Neural progenitor cell (in vitro differentiated cells): ENCODE measurements around the gene CDK18. TPM values are rescaled to one million over a fixed set of nuclear protein-coding genes. Genes with fewer than 3 reads are reported as not detected.
A peak's percentile ranks its signal among the peaks of the same experiment; 100 is the strongest.

Experiments
- DNase-seq: peaks from one replicate; pipeline ENCODE4 v3.0.0-alpha.2; 2016; ENCODE audit warnings: low spot score
- H2AFZ ChIP-seq: fragments of 200-600 bp; sonication (generic); replicated peaks from 2 replicates; pipeline ENCODE4 v1.6.1; 2016; ENCODE audit warnings: antibody characterized with exemption
- H3F3A ChIP-seq: fragments of 200-600 bp; sonication (generic); 2 replicates; pipeline ENCODE4 v1.6.1; 2016; ENCODE audit warnings: antibody characterized with exemption, low read depth
- H3K27ac ChIP-seq: fragments of 200-600 bp; sonication (generic); 2 replicates; pipeline ENCODE4 v1.5.1; 2016; ENCODE audit warnings: mild to moderate bottlenecking
- H3K27me3 ChIP-seq: fragments of 200-600 bp; sonication (generic); 2 replicates; pipeline ENCODE4 v1.6.1; 2016; ENCODE audit warnings: mild to moderate bottlenecking, moderate library complexity
- H3K36me3 ChIP-seq: fragments of 200-600 bp; sonication (generic); 2 replicates; pipeline ENCODE4 v1.5.1; 2016
- H3K4me1 ChIP-seq: fragments of 200-600 bp; sonication (generic); 2 replicates; pipeline ENCODE4 v1.6.1; 2016; ENCODE audit warnings: mixed run types
- H3K4me2 ChIP-seq: fragments of 200-600 bp; sonication (generic); 2 replicates; pipeline ENCODE4 v1.6.1; 2016
- H3K4me3 ChIP-seq: fragments of 200-600 bp; sonication (generic); 2 replicates; pipeline ENCODE4 v1.5.1; 2016
- H3K79me2 ChIP-seq: fragments of 200-600 bp; sonication (generic); 2 replicates; pipeline ENCODE4 v1.6.1; 2016; ENCODE audit warnings: low read depth
- H3K9ac ChIP-seq: fragments of 200-600 bp; sonication (generic); 2 replicates; pipeline ENCODE4 v1.6.1; 2016
- H3K9me3 ChIP-seq: fragments of 200-600 bp; sonication (generic); 2 replicates; pipeline ENCODE4 v1.5.1; 2016; ENCODE audit warnings: low read depth
- H4K20me1 ChIP-seq: fragments of 200-600 bp; sonication (generic); 2 replicates; pipeline ENCODE4 v1.6.1; 2016; ENCODE audit warnings: low read depth
- H3K27ac Mint-ChIP-seq: 3 replicates; pipeline ENCODE4 v1.8.0; 2021; ENCODE audit warnings: mixed read lengths
- H3K27me3 Mint-ChIP-seq: 2 replicates; pipeline ENCODE4 v1.8.0; 2022; ENCODE audit warnings: low read depth, mild to moderate bottlenecking, inconsistent platforms, moderate library complexity, mixed read lengths; ENCODE audit not compliant: insufficient read depth
- H3K36me3 Mint-ChIP-seq: 3 replicates; pipeline ENCODE4 v1.8.0; 2021; ENCODE audit warnings: mixed read lengths
- H3K4me1 Mint-ChIP-seq: 3 replicates; pipeline ENCODE4 v1.8.0; 2021; ENCODE audit warnings: mixed read lengths
- H3K4me3 Mint-ChIP-seq: 3 replicates; pipeline ENCODE4 v1.8.0; 2021; ENCODE audit warnings: mild to moderate bottlenecking, moderate library complexity, mixed read lengths
- H3K9me3 Mint-ChIP-seq: 3 replicates; pipeline ENCODE4 v1.8.0; 2020; ENCODE audit warnings: mixed read lengths
- EZH2 ChIP-seq: fragments of 200-600 bp; sonication (generic); IDR thresholded peaks from 2 replicates; pipeline ENCODE4 v1.6.1; 2017; ENCODE audit warnings: antibody characterized with exemption, mild to moderate bottlenecking, moderate library complexity
- EZH2phosphoT487 ChIP-seq: fragments of 200-600 bp; sonication (generic); IDR thresholded peaks from 2 replicates; pipeline ENCODE4 v1.6.1; 2017; ENCODE audit warnings: antibody characterized with exemption
- total RNA-seq: library from RNA; depleted of rRNA; stranded (reverse); fragments of >200 nt; gene quantifications from 2 replicates; pipeline ENCODE4 v1.2.3, GENCODE V29; 2015; ENCODE audit warnings: low replicate concordance
- TF ChIP-seq, protein P1 (sequence below): fragments of 200-600 bp; sonication (generic); IDR thresholded peaks from 2 replicates; pipeline ENCODE4 v1.5.1; 2017; ENCODE audit warnings: antibody characterized with exemption, mild to moderate bottlenecking

CDK18 gene
- total RNA-seq, 1 donor from 2014 or later, result 14.1 TPM

DNA sequence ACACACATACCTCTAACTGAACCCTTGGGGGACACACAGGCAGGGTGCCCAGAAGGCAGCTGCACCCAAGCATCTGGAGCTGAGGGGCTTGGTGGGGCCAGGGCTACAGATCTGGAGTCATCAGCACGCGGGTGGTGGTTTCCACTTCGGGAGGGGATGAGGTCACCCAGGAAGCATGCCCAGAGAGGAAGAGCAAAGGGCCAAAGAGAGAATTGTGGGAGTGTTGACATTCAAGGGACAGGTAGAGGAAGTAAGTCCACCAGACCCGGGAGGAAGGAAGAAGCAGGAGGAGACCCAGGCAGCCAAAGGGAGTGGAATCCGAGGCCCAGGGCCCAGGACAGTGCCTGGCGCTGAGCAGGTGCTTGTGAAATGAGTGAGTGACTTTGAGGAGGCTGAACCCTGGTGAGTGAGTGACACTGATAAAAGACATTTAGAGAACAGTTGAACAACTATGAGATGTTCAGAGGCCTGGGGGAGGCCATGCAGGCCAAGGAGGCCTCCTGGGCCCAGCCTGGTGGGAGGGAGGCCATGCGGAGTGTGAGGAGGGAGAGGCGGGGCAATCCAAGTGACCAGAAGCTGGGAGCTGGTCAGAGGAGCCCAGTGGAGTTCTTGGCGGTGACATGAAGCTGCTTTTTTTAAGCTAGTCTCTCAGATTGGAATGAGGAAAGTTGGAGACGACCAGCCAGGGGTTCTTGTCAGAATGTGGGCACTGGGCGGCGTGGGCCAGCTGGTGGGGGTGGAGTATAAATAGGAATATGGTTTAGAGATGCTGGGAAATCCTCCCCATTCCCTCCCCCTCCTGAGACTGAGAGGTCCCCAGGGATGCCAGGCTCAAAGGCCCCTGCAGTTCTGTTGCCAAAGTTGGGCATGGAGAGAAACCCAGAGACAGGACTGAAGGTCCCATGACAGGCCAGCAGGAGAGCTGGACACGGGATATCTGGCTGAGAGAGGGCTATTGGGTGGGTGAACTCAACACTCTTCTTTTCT, 7.9 kb downstream of the CDK18 start:
- TF ChIP-seq EZH2phosphoT487 (no peak), EZH2 (no peak)
- TF ChIP-seq, protein P1, sequence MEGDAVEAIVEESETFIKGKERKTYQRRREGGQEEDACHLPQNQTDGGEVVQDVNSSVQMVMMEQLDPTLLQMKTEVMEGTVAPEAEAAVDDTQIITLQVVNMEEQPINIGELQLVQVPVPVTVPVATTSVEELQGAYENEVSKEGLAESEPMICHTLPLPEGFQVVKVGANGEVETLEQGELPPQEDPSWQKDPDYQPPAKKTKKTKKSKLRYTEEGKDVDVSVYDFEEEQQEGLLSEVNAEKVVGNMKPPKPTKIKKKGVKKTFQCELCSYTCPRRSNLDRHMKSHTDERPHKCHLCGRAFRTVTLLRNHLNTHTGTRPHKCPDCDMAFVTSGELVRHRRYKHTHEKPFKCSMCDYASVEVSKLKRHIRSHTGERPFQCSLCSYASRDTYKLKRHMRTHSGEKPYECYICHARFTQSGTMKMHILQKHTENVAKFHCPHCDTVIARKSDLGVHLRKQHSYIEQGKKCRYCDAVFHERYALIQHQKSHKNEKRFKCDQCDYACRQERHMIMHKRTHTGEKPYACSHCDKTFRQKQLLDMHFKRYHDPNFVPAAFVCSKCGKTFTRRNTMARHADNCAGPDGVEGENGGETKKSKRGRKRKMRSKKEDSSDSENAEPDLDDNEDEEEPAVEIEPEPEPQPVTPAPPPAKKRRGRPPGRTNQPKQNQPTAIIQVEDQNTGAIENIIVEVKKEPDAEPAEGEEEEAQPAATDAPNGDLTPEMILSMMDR, result no peak

DNA sequence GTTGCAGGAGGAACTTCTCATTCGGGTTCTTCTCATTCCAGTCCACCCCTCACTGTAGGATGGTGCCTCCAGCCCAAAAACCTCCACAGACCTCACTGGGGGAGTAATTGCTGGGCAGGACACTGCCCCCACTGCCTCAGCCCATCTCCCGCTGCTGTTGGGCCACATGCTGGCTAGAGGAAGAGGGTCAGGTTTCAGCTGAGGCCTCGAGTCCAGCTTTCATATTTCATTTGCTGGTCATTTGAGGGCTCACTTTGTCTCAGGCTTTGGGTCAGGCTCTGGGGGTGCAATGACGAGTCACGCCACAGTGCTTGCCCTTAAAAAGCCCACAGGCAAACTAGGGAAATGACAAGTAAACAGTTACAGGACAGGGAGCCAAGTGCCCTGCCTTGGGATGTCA, 9.3 kb downstream of the CDK18 start:
- H3K36me3 Mint-ChIP-seq, result peaks cover 2% of the 10 kb centered on the region

More for the DNA sequence above, 7.9 kb downstream of the CDK18 start:
- Histone ChIP-seq H3K4me2 (no peak overlapping the region), H4K20me1 (peaks cover 46% of the 10 kb centered on the region), H3K79me2 (peaks cover 8% of the 10 kb centered on the region), H3K27me3 (no peaks in the 10 kb centered on the region), H3K4me1 (peaks cover 4% of the 10 kb centered on the region), H3K27ac (no peak overlapping the region), H3K36me3 (no peaks in the 10 kb centered on the region), H3F3A (no peaks in the 10 kb centered on the region), H3K9me3 (no peaks in the 10 kb centered on the region), H3K4me3 (no peak overlapping the region), H3K9ac (no peak overlapping the region), H2AFZ (no peak overlapping the region)
- no peak for DNase-seq
- Mint-ChIP-seq H3K27ac (peak overlapping the region; percentile 76), H3K4me3 (no peak overlapping the region), H3K27me3 (peaks cover 10% of the 10 kb centered on the region), H3K4me1 (peaks cover 41% of the 10 kb centered on the region), H3K36me3 (peaks cover 2% of the 10 kb centered on the region), H3K9me3 (no peaks in the 10 kb centered on the region)

DNA sequence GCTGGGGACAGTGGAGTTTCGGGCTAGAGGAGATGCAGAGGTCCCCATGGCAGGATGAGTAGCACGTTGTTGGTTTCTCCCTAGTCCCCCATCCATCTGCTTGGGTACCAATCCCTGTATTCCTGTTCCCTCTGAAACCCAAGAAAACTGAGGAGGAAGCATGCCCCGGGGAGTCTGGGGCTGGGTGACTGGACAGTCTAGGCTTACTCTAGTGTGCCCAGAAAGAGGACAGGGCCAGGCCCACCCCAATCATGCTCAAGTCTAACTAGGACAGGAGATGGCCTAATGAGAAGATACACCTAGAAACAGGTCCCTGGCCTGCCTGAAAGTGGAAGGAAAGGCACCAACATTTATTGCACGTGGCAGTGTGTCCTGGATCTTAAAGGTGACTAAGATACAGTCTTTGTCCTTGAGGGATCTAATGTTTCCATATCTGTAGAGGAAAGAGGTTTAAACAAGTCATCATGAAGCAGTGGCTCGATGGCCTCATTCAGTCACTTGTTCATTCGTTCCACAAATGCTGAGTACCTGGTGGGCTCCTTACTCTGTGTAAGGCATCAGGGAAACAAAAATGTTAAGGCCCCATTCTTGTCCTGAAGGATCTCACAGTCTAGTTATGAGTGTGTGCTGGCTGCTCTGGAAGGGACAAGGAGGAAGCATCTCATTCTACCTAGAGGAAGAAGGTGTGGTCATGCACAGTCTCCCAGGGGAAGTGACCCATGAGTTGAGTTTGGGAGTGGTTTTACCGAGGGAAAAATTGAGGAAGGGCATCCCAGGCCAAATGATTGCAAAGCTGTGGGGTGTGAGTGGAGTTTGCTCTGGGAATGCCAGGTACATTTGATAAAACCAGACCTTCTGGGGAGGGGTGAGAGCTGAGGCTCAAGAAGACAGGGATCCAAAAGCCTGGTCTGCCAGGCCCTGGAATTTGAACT, 10.0 kb downstream of the CDK18 start:
- no peak overlapping the region for H2AFZ ChIP-seq
- Mint-ChIP-seq H3K4me3 (no peak overlapping the region), H3K4me1 (peaks cover 39% of the 10 kb centered on the region), H3K36me3 (peaks cover 2% of the 10 kb centered on the region), H3K27me3 (peaks cover 5% of the 10 kb centered on the region), H3K27ac (peak overlapping the region; percentile 21), H3K9me3 (no peaks in the 10 kb centered on the region)
- peaks cover 54% of the 10 kb centered on the region for H4K20me1 ChIP-seq
- no peak overlapping the region for H3K4me2 ChIP-seq
- no peaks in the 10 kb centered on the region for H3K36me3 ChIP-seq
- H3K9ac ChIP-seq, result no peak overlapping the region
- no peaks in the 10 kb centered on the region for H3F3A ChIP-seq
- no peaks in the 10 kb centered on the region for H3K27me3 ChIP-seq
- DNase-seq, result no peak
- H3K4me1 ChIP-seq, result peaks cover 4% of the 10 kb centered on the region
- no peak overlapping the region for H3K4me3 ChIP-seq
- H3K27ac ChIP-seq, result no peak overlapping the region
- TF ChIP-seq EZH2phosphoT487, result no peak
- no peak for TF ChIP-seq EZH2
- TF ChIP-seq, protein P1, result no peak
- H3K79me2 ChIP-seq, result no peaks in the 10 kb centered on the region
- H3K9me3 ChIP-seq, result no peaks in the 10 kb centered on the region

More for the DNA sequence above, 9.3 kb downstream of the CDK18 start:
- Histone ChIP-seq H3K79me2 (no peaks in the 10 kb centered on the region), H3K27ac (no peak overlapping the region), H3K4me3 (no peak overlapping the region), H3F3A (no peaks in the 10 kb centered on the region), H2AFZ (no peak overlapping the region), H3K36me3 (no peaks in the 10 kb centered on the region), H3K9me3 (no peaks in the 10 kb centered on the region), H3K9ac (no peak overlapping the region), H3K27me3 (no peaks in the 10 kb centered on the region), H3K4me2 (no peak overlapping the region), H4K20me1 (peaks cover 48% of the 10 kb centered on the region), H3K4me1 (peaks cover 4% of the 10 kb centered on the region)
- Mint-ChIP-seq H3K27me3 (peaks cover 8% of the 10 kb centered on the region), H3K9me3 (no peaks in the 10 kb centered on the region), H3K4me3 (no peak overlapping the region), H3K27ac (peak overlapping the region; percentile 21), H3K4me1 (peaks cover 36% of the 10 kb centered on the region)
- TF ChIP-seq, protein P1, result no peak
- no peak for TF ChIP-seq EZH2phosphoT487
- no peak for TF ChIP-seq EZH2
- no peak for DNase-seq
